ENCODE results near the gene TMEM151B.

DNA sequence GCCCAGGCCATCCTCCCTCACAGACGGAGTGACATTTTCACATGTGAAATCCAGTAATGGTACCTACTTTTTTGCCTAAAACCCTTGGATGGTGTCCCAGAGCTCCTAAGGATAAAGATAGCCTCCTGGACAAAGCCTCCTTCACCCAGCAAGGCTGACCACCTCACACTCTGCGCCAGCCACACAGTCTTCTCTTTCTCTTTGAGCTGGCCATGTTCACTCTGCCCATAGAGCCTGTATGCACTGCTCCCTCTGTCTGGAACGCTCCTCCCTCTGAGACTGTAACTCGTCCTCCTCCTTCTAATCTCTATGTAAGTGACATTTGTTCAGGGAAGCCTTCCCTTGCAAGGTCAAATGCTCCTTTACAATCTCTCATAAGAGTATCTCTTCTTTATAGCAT, 14.6 kb downstream of the TMEM151B start:
- TF ChIP-seq, protein P1, sequence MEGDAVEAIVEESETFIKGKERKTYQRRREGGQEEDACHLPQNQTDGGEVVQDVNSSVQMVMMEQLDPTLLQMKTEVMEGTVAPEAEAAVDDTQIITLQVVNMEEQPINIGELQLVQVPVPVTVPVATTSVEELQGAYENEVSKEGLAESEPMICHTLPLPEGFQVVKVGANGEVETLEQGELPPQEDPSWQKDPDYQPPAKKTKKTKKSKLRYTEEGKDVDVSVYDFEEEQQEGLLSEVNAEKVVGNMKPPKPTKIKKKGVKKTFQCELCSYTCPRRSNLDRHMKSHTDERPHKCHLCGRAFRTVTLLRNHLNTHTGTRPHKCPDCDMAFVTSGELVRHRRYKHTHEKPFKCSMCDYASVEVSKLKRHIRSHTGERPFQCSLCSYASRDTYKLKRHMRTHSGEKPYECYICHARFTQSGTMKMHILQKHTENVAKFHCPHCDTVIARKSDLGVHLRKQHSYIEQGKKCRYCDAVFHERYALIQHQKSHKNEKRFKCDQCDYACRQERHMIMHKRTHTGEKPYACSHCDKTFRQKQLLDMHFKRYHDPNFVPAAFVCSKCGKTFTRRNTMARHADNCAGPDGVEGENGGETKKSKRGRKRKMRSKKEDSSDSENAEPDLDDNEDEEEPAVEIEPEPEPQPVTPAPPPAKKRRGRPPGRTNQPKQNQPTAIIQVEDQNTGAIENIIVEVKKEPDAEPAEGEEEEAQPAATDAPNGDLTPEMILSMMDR (IDR thresholded peaks at IDR 0.05) = no peak
- no peak for TF ChIP-seq POLR2A (IDR thresholded peaks at IDR 0.05)
